WERI-Rb-1 (cell line): Measurements from ENCODE around the gene LRFN5.

Source experiments
- DNase-seq: peaks from one replicate; pipeline ENCODE4 v3.0.0-alpha.2; 2020
- H3K27ac ChIP-seq: fragments of 250-450 bp; sonication (Bioruptor Pico); 2 replicates; pipeline ENCODE4 v1.5.1; 2020; ENCODE audit warnings: mild to moderate bottlenecking, moderate library complexity
- H3K27me3 ChIP-seq: fragments of 250-450 bp; sonication (Bioruptor Pico); 2 replicates; pipeline ENCODE4 v1.5.1; 2021; ENCODE audit warnings: mild to moderate bottlenecking, low read depth, moderate library complexity; ENCODE audit not compliant: insufficient read depth, severe bottlenecking
- H3K36me3 ChIP-seq: fragments of 250-450 bp; sonication (Bioruptor Pico); 2 replicates; pipeline ENCODE4 v1.5.1; 2020; ENCODE audit warnings: mild to moderate bottlenecking, moderate library complexity
- H3K4me3 ChIP-seq: 2 replicates; pipeline ENCODE4 v1.5.1; 2011; ENCODE audit warnings: low read depth, mild to moderate bottlenecking, control low read depth, low read length
- H3K9me3 ChIP-seq: fragments of 250-450 bp; sonication (Bioruptor Pico); 2 replicates; pipeline ENCODE4 v1.5.1; 2021; ENCODE audit warnings: mild to moderate bottlenecking, moderate library complexity; ENCODE audit not compliant: severe bottlenecking
- CTCF ChIP-seq: IDR thresholded peaks from 2 replicates; pipeline ENCODE4 v1.5.1; 2011; ENCODE audit warnings: low read depth, mild to moderate bottlenecking, control low read depth, inconsistent platforms, low read length

Gene LRFN5

GRCh38 chr14:41872931-41873685, 266.4 kb downstream of the LRFN5 start:
- H3K9me3 ChIP-seq, result no peaks in the 10 kb centered on the region
- peaks cover 21% of the 10 kb centered on the region for H3K27me3 ChIP-seq
- no peak for TF ChIP-seq CTCF
- H3K36me3 ChIP-seq, result no peaks in the 10 kb centered on the region
- no peak overlapping the region for H3K27ac ChIP-seq
- no peak overlapping the region for H3K4me3 ChIP-seq
- DNase-seq, result no peak

- Histone ChIP-seq H3K36me3 (no peaks in the 10 kb centered on the region), H3K27ac (no peak overlapping the region), H3K9me3 (no peaks in the 10 kb centered on the region), H3K4me3 (no peak overlapping the region), H3K27me3 (peaks cover 21% of the 10 kb centered on the region)
- TF ChIP-seq CTCF, result no peak
- no peak for DNase-seq
Observed at GRCh38 chr14:41873686-41874317, 267.1 kb downstream of the LRFN5 start.

- Histone ChIP-seq H3K27ac (no peak overlapping the region), H3K36me3 (no peaks in the 10 kb centered on the region), H3K4me3 (no peak overlapping the region), H3K27me3 (peaks cover 21% of the 10 kb centered on the region), H3K9me3 (no peaks in the 10 kb centered on the region)
- DNase-seq, result no peak
- TF ChIP-seq CTCF, result no peak
Observed at GRCh38 chr14:41875116-41875515, 268.4 kb downstream of the LRFN5 start.

- no peak overlapping the region for H3K4me3 ChIP-seq
- peaks cover 32% of the 10 kb centered on the region for H3K27me3 ChIP-seq
- H3K9me3 ChIP-seq, result no peaks in the 10 kb centered on the region
- no peaks in the 10 kb centered on the region for H3K36me3 ChIP-seq
- no peak for TF ChIP-seq CTCF
- no peak overlapping the region for H3K27ac ChIP-seq
- no peak for DNase-seq
Observed at GRCh38 chr14:41878321-41878720, 271.6 kb downstream of the LRFN5 start.

- H3K4me3 ChIP-seq, result no peak overlapping the region
- H3K27ac ChIP-seq, result no peak overlapping the region
- H3K9me3 ChIP-seq, result no peaks in the 10 kb centered on the region
- H3K36me3 ChIP-seq, result no peaks in the 10 kb centered on the region
- peaks cover 13% of the 10 kb centered on the region for H3K27me3 ChIP-seq
- TF ChIP-seq CTCF, result no peak
- DNase-seq, result no peak
Observed at GRCh38 chr14:41891624-41892023, 284.9 kb downstream of the LRFN5 start.
